Neural cell (in vitro differentiated cells): ENCODE measurements around the gene GAMT. TPM values are rescaled to one million over a fixed set of nuclear protein-coding genes. Genes with fewer than 3 reads are reported as not detected.

Experiments
- H2AFZ ChIP-seq: fragments of 200-600, 300-800 bp; sonication (generic), shearing (Covaris generic); 2 replicates; pipeline ENCODE4 v1.6.0; 2014; ENCODE audit warnings: low read depth, mild to moderate bottlenecking, antibody characterized with exemption, low read length, moderate library complexity
- H3F3A ChIP-seq: fragments of 200-600 bp; shearing (Covaris generic); 2 replicates; pipeline ENCODE4 v1.6.1; 2016; ENCODE audit warnings: mild to moderate bottlenecking, moderate library complexity, mixed read lengths, antibody characterized with exemption, low read length; ENCODE audit not compliant: insufficient read depth, poor library complexity, severe bottlenecking
- H3K27ac ChIP-seq: fragments of 200-600, 300-800 bp; sonication (generic), shearing (Covaris generic); 2 replicates; pipeline ENCODE4 v1.5.1; 2014; ENCODE audit warnings: mild to moderate bottlenecking, low read length, moderate library complexity
- H3K27me3 ChIP-seq: fragments of 300-800, 200-600 bp; sonication (generic), shearing (Covaris generic); 2 replicates; pipeline ENCODE4 v1.6.0; 2014; ENCODE audit warnings: mild to moderate bottlenecking, low read depth, low read length, moderate library complexity; ENCODE audit not compliant: insufficient read depth
- H3K36me3 ChIP-seq: fragments of 300-800, 200-600 bp; sonication (generic), shearing (Covaris generic); 2 replicates; pipeline ENCODE4 v1.5.1; 2014; ENCODE audit warnings: mild to moderate bottlenecking, antibody characterized with exemption, low read length, moderate library complexity; ENCODE audit not compliant: insufficient read depth
- H3K4me2 ChIP-seq: fragments of 300-800, 200-600 bp; sonication (generic), shearing (Covaris generic); 2 replicates; pipeline ENCODE4 v1.6.0; 2014; ENCODE audit warnings: mild to moderate bottlenecking, low read length
- H3K4me3 ChIP-seq: fragments of 300-800, 200-600 bp; sonication (generic), shearing (Covaris generic); 2 replicates; pipeline ENCODE4 v1.5.1; 2014; ENCODE audit warnings: mild to moderate bottlenecking, low read length, moderate library complexity
- H3K79me2 ChIP-seq: fragments of 200-600 bp; shearing (Covaris generic); replicated peaks from 2 replicates; pipeline ENCODE4 v1.6.0; 2014; ENCODE audit warnings: mild to moderate bottlenecking, low read length, moderate library complexity; ENCODE audit not compliant: insufficient read depth
- H3K9ac ChIP-seq: fragments of 300-800, 200-600 bp; sonication (generic), shearing (Covaris generic); 2 replicates; pipeline ENCODE4 v1.6.1; 2016; ENCODE audit warnings: mild to moderate bottlenecking, low read length, mixed read lengths
- H3K9me2 ChIP-seq: fragments of 200-600 bp; shearing (Covaris generic); 2 replicates; pipeline ENCODE4 v1.6.1; 2016; ENCODE audit warnings: mild to moderate bottlenecking, low read length, mixed read lengths; ENCODE audit not compliant: insufficient read depth
- H3K9me3 ChIP-seq: fragments of 200-600, 300-800 bp; sonication (generic), shearing (Covaris generic); 2 replicates; pipeline ENCODE4 v1.6.1; 2016; ENCODE audit warnings: mild to moderate bottlenecking, mixed run types, low read length, moderate library complexity, mixed read lengths
- H4K20me1 ChIP-seq: fragments of 200-600 bp; shearing (Covaris generic); 2 replicates; pipeline ENCODE4 v1.6.1; 2016; ENCODE audit warnings: mild to moderate bottlenecking, mixed run types; ENCODE audit not compliant: insufficient read depth
- CTCF ChIP-seq: fragments of 450-650 bp; IDR thresholded peaks from 2 replicates; pipeline ENCODE4 v1.5.1; 2014; ENCODE audit warnings: antibody characterized with exemption, mild to moderate bottlenecking, moderate library complexity; ENCODE audit not compliant: poor library complexity, severe bottlenecking
- EP300 ChIP-seq: fragments of 450-650 bp; conservative IDR thresholded peaks from 2 replicates; pipeline ENCODE4 v1.6.1; 2014; ENCODE audit warnings: antibody characterized with exemption, mild to moderate bottlenecking, moderate library complexity; ENCODE audit not compliant: poor library complexity, severe bottlenecking
- EZH2 ChIP-seq: fragments of 200-600, 300-800 bp; shearing (Covaris generic), sonication (generic); IDR thresholded peaks from 2 replicates; pipeline ENCODE4 v1.6.1; 2014; ENCODE audit warnings: antibody characterized with exemption, low read length, borderline replicate concordance, mild to moderate bottlenecking; ENCODE audit not compliant: insufficient read depth, poor library complexity, severe bottlenecking
- MXI1 ChIP-seq: fragments of 450-650 bp; conservative IDR thresholded peaks from 2 replicates; pipeline ENCODE4 v1.6.1; 2014; ENCODE audit warnings: antibody characterized with exemption, mild to moderate bottlenecking; ENCODE audit not compliant: poor library complexity, severe bottlenecking
- POLR2AphosphoS5 ChIP-seq: IDR thresholded peaks from 2 replicates; pipeline ENCODE4 v1.6.1; 2012
- RAD21 ChIP-seq: fragments of 450-650 bp; conservative IDR thresholded peaks from 2 replicates; pipeline ENCODE4 v1.6.1; 2014; ENCODE audit warnings: antibody characterized with exemption, mild to moderate bottlenecking, moderate library complexity
- REST ChIP-seq: IDR thresholded peaks from 2 replicates; pipeline ENCODE4 v1.6.1; 2012; ENCODE audit warnings: borderline replicate concordance
- SMC3 ChIP-seq: fragments of 450-650 bp; conservative IDR thresholded peaks from 2 replicates; pipeline ENCODE4 v1.6.1; 2014; ENCODE audit warnings: antibody characterized with exemption, mild to moderate bottlenecking, moderate library complexity; ENCODE audit not compliant: poor library complexity
- TAF1 ChIP-seq: IDR thresholded peaks from 2 replicates; pipeline ENCODE4 v1.6.1; 2012; ENCODE audit warnings: low read depth
- polyA plus RNA-seq: library from polyadenylated mRNA; depleted of rRNA; stranded (reverse); fragments of >200 nt; gene quantifications from 2 replicates; pipeline ENCODE4 v1.2.3, GENCODE V29; 2014

GAMT gene
- polyA plus RNA-seq, 1 donor from 2014 or later = 32.5 TPM

- no peaks in the 10 kb centered on the region for H3F3A ChIP-seq
- peaks cover 10% of the 10 kb centered on the region for H3K79me2 ChIP-seq
- no peaks in the 10 kb centered on the region for H3K9me3 ChIP-seq
- no peak overlapping the region for H3K4me2 ChIP-seq
- no peak overlapping the region for H3K9ac ChIP-seq
- no peak overlapping the region for H2AFZ ChIP-seq
- no peaks in the 10 kb centered on the region for H3K36me3 ChIP-seq
- no peaks in the 10 kb centered on the region for H3K27me3 ChIP-seq
- TF ChIP-seq POLR2AphosphoS5 = no peak
- no peak for TF ChIP-seq RAD21
- no peak for TF ChIP-seq SMC3
- H3K4me3 ChIP-seq = no peak overlapping the region
- no peak overlapping the region for H3K27ac ChIP-seq
- no peaks in the 10 kb centered on the region for H4K20me1 ChIP-seq
- H3K9me2 ChIP-seq = no peaks in the 10 kb centered on the region
These were observed 15.5 kb downstream of the GAMT start for GRCh38 chr19:1385816-1386215.

- peak overlapping the region; percentile 99 for H3K4me3 ChIP-seq
- H3K27me3 ChIP-seq = no peaks in the 10 kb centered on the region
- no peaks in the 10 kb centered on the region for H3K36me3 ChIP-seq
- H3K9ac ChIP-seq = peak overlapping the region; percentile 85
- peak overlapping the region; percentile 90 for H3K4me2 ChIP-seq
- TF ChIP-seq CTCF (no peak), EZH2 (no peak), SMC3 (no peak), MXI1 (no peak), EP300 (no peak), TAF1 (no peak), REST (no peak), POLR2AphosphoS5 (no peak), RAD21 (no peak)
- peak overlapping the region; percentile 80 for H3K27ac ChIP-seq
- no peaks in the 10 kb centered on the region for H4K20me1 ChIP-seq
- H2AFZ ChIP-seq = peak overlapping the region; percentile 69
- H3K9me3 ChIP-seq = no peaks in the 10 kb centered on the region
- no peaks in the 10 kb centered on the region for H3F3A ChIP-seq
- peaks cover 10% of the 10 kb centered on the region for H3K79me2 ChIP-seq
- H3K9me2 ChIP-seq = no peaks in the 10 kb centered on the region
These were observed 16.7 kb downstream of the GAMT start for GRCh38 chr19:1384478-1385110.
